D341Med (cell line): ENCODE measurements around the gene BORCS5.
A peak's percentile ranks its signal among the peaks of the same experiment; 100 is the strongest.
"Not testable (repeated sequence)": the region's sequence is repeated elsewhere in the genome, so short reads cannot be mapped to it uniquely, and the experiment has no call there.

ENCODE experiments used
- DNase-seq: peaks from one replicate; pipeline ENCODE4 v3.0.0; 2012; ENCODE audit warnings: low spot score

BORCS5 gene

GRCh38 chr12:12356896-12357718, at the start of gene BORCS5:
Gene BORCS5 (plus strand): TSS chr12:12357078. CDS start chr12:12357452, 374 bp downstream.
- peak; percentile 95 for DNase-seq

- not testable (repeated sequence) for DNase-seq
Observed at GRCh38 chr12:12310695-12311094, 46.2 kb upstream of the BORCS5 start.

- no peak for DNase-seq
Observed at GRCh38 chr12:12315838-12316237, 41.0 kb upstream of the BORCS5 start.

GRCh38 chr12:12319451-12320183, 37.3 kb upstream of the BORCS5 start:
- DNase-seq = no peak

GRCh38 chr12:12323118-12323517, 33.8 kb upstream of the BORCS5 start:
- DNase-seq = no peak

- DNase-seq = no peak
Observed at GRCh38 chr12:12323591-12323990, 33.3 kb upstream of the BORCS5 start.

GRCh38 chr12:12326262-12326661, 30.6 kb upstream of the BORCS5 start:
- DNase-seq = no peak

GRCh38 chr12:12327802-12328201, 29.1 kb upstream of the BORCS5 start:
- DNase-seq = peak; percentile 52

GRCh38 chr12:12331244-12331771, 25.6 kb upstream of the BORCS5 start:
- no peak for DNase-seq

GRCh38 chr12:12331896-12332295, 25.0 kb upstream of the BORCS5 start:
- DNase-seq = no peak

- DNase-seq = no peak
Observed at GRCh38 chr12:12333407-12334366, 23.2 kb upstream of the BORCS5 start.

- peak; percentile 85 for DNase-seq
Observed at GRCh38 chr12:12334367-12335040, 22.4 kb upstream of the BORCS5 start.

- no peak for DNase-seq
Observed at GRCh38 chr12:12336049-12336411, 20.8 kb upstream of the BORCS5 start.

GRCh38 chr12:12336511-12336910, 20.4 kb upstream of the BORCS5 start:
- no peak for DNase-seq

- DNase-seq = no peak
Observed at GRCh38 chr12:12338527-12339168, 18.2 kb upstream of the BORCS5 start.

- DNase-seq = peak; percentile 83
Observed at GRCh38 chr12:12349711-12350665, 6.9 kb upstream of the BORCS5 start, which contains the start of gene MANSC1. Gene MANSC1 (minus strand): TSS chr12:12350242. CDS start chr12:12343314, 6,928 bp downstream.

GRCh38 chr12:12350868-12351463, 5.9 kb upstream of the BORCS5 start:
- DNase-seq = no peak

GRCh38 chr12:12351468-12352185, 5.3 kb upstream of the BORCS5 start:
- not testable (repeated sequence) for DNase-seq
